Esophagus muscularis mucosa (tissue), 4 donors: ENCODE results near the gene JMJD6.

Experiments used
- EP300 ChIP-seq: sonication (generic); formaldehyde crosslinking; IDR thresholded peaks from one replicate; pipeline ENCODE4 v1.6.1; 2017; ENCODE audit warnings: antibody characterized with exemption
- POLR2A ChIP-seq: fragments of 450-650 bp; IDR thresholded peaks from one replicate; pipeline ENCODE4 v1.6.1; 2017; ENCODE audit warnings: antibody characterized with exemption, moderate library complexity, mild to moderate bottlenecking, low read depth
- POLR2AphosphoS5 ChIP-seq, 2 donors: sonication (generic); formaldehyde crosslinking; IDR thresholded peaks; one replicate each; pipeline ENCODE4 v1.6.1; 2017; ENCODE audit warnings: antibody characterized with exemption in 2 of 2
- TF ChIP-seq, protein P1 (sequence below), 3 experiments: fragments of 200-600 bp in 2 of 3; fragments of 450-650 bp in 1 of 3; sonication (generic) in 2 of 3; IDR thresholded peaks; one replicate each; pipeline ENCODE4 v1.5.1; 2017 to 2019; ENCODE audit warnings: antibody characterized with exemption in 3 of 3, mild to moderate bottlenecking in 2 of 3, moderate library complexity in 1 of 3

DNA sequence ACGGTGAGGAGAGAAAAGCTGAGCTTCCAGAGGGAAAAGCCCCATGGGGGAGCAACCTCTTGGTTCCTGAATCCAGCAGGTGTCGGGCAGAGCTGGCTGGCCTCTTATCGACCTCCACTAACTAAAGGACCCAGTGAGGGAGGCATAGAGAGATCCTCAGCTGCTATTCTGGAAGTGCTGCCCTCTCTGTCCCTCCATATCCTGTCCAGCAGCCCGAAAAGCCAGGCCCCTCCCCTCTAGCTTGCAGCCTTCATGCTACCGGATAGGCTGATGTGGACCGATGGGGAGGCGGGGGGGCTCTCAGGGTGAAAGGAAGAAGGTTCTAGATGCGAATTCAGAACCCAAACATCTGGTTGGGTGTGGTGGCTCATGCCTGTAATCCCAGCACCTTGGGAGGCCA lies 40.6 kb downstream of the JMJD6 start:
- TF ChIP-seq, protein P1, sequence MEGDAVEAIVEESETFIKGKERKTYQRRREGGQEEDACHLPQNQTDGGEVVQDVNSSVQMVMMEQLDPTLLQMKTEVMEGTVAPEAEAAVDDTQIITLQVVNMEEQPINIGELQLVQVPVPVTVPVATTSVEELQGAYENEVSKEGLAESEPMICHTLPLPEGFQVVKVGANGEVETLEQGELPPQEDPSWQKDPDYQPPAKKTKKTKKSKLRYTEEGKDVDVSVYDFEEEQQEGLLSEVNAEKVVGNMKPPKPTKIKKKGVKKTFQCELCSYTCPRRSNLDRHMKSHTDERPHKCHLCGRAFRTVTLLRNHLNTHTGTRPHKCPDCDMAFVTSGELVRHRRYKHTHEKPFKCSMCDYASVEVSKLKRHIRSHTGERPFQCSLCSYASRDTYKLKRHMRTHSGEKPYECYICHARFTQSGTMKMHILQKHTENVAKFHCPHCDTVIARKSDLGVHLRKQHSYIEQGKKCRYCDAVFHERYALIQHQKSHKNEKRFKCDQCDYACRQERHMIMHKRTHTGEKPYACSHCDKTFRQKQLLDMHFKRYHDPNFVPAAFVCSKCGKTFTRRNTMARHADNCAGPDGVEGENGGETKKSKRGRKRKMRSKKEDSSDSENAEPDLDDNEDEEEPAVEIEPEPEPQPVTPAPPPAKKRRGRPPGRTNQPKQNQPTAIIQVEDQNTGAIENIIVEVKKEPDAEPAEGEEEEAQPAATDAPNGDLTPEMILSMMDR (IDR thresholded peaks at IDR 0.05), result no peak
- TF ChIP-seq POLR2AphosphoS5 (IDR thresholded peaks at IDR 0.05) (no peak), POLR2A (no peak), EP300 (no peak)
